ENCODE results near the gene CAMKK2.
"Not testable (repeated sequence)": the region's sequence is repeated elsewhere in the genome, so short reads cannot be mapped to it uniquely, and the experiment has no call there.

The CAMKK2 gene

GRCh38 chr12:121296618-121297434, at the start of gene CAMKK2:
CAMKK2 (minus strand) TSS chr12:121296709; CDS start chr12:121274526, 22,183 bp downstream.
- DNase-seq: peak; percentile 43

- no peak for DNase-seq
Measured at GRCh38 chr12:121345151-121345815, 48.8 kb upstream of the CAMKK2 start.

GRCh38 chr12:121344506-121344905, 48.0 kb upstream of the CAMKK2 start:
- no peak for DNase-seq

- no peak for DNase-seq
Measured at GRCh38 chr12:121337416-121337815, 40.9 kb upstream of the CAMKK2 start.

DNA sequence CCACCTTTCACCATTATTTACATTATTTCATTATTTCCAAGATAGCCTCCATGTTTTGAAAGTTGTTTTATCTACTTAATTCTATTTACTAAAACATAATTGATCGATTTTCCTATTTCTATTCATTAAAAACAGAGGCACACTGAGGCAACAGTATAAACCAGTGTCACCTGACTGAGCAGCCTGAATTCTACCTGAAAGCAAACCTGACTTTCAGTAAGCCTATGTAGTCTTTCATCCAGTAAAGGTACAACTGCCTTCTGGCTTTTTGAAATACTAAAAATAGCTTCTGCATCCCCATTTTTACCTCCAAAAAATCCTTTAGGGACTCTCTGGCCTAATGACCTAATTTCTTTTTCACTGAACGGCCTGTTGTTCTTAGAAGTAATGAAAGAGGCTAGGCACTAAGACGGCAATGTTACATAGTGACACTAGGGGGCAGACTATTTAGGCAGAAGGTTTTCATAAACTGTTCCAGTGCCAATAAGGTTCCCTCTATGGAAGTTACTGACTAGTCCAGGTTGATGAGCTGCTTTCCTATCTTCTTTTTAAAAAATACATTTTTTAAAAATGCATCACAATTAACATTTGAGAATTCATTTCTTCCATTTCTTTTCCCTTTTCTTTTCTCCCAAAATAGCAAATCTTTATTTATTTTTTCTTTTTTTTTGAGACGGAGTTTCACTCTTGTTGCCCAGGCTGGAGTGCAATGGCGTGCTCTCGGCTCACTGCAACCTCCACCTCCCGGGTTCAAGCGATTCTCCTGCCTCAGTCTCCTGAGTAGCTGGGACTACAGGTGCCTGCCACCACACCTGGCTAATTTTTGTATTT, 38.2 kb upstream of the CAMKK2 start:
- peak; percentile 52 for DNase-seq

DNA sequence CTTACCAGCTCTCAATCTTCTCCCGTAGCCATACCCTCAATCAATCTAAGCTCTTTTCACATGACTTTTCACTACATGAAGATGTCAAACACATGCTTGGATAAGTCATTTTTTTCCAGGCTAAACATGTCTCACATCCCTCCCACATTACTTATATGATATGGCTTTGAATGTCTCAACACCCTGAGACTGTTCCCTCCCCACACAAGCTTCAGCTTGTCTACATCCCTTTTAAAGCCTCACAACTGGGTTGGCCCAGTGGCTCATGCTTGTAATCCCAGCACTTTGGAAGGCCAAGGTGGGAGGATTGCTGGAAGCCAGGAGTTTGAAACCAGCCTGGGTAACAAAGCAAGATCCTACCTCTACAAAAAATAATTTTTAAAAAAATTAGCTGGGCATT, 37.2 kb upstream of the CAMKK2 start:
- DNase-seq: no peak

- no peak for DNase-seq
Measured at GRCh38 chr12:121331248-121331647, 34.7 kb upstream of the CAMKK2 start.

- DNase-seq: no peak
Measured at GRCh38 chr12:121330692-121331091, 34.2 kb upstream of the CAMKK2 start.

GRCh38 chr12:121330195-121330594, 33.7 kb upstream of the CAMKK2 start:
- DNase-seq: no peak

DNA sequence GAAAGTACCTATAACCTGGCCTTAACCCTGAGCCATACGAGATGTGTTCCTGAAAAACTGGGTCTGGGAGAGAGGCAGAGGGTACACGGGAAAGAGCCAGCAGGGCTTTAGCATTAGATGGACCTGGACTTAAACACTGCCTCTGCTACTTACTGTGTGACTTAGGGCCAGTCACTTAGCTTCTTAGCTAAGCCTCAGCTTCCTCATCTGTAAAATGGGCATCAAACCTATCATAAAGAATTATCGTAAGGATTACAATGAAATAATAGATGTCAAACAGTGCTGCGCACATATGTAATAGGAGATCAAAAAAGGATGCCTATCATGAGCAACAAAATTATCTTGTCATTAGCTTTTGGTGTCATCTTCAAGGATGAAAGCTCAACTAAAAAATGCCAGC, 32.1 kb upstream of the CAMKK2 start:
- DNase-seq: no peak

DNA sequence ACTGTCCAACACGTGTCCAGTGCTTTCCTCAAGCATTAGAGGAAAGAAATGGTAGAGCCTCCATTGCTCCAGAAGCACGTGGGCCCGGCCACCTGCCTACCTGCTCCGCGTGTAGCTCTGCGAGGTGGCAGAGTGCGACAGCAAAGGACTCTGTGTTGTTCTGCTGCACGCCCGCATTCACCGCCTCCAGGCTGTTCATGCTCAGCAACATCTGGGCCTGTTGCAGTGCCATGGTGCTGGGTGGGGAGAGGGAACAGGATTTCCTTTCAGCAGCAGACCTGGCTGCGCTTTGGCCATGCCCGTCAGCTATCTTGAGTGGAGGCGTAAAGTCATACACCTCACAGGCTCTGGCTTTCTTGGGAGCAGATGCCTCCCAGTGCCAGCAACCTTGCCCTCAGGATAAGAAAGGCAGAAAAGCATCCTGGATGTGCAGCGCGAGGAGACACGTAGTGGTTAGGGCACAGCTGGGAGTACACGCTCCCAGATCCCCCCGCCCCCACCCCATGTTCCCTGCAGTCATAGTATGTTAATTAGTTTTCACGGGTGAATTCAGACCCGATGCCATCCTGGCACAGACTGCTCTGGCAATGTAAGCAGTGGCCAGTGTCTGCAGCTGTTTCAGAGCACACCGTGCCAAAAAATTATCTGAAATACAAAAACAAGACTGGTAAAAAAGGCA, 30.6 kb upstream of the CAMKK2 start:
- DNase-seq: no peak

DNA sequence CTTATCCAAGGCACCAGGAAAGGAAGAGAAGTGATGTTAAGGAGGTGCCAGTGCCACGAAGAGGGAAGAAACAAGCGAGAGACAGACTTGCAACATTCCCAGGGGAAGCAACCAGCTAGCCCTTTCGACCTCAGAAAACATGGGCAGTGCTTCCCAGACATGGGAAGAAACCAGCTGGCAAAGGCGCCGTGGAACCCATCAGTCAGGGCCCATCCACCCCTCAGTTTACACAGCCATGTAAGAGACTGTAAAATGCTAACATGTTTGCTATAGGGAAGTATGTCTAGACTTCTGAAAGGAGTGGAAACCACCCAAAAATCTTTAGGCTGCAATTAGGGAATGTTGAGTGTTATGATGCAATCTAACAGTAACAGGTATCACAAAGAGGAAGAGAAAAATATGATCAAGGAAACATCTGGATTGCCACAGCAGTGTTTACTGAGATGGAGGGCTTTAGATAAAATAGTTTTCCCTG, 29.4 kb upstream of the CAMKK2 start:
- no peak for DNase-seq

GRCh38 chr12:121323908-121324307, 27.4 kb upstream of the CAMKK2 start:
- DNase-seq: no peak

DNA sequence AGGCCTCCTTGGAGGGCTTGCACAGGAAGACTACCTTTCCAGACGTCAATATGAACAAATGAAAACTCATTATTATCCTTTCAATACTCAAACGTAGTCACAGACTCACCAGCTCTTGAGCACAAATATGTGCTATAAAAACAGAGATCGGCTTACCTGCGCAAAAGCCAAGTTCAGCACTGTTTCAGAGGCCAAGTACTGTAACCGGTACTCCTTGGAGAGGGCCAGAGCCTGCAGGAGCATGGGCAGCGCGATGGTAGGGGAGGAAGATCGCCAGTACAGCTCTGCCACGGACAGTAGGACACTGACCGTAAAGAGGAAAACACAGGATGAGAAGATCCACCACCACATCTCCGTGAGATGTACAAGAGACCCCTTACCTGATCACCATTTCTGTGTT, 21.6 kb upstream of the CAMKK2 start:
- DNase-seq: no peak

GRCh38 chr12:121314431-121314830, 17.9 kb upstream of the CAMKK2 start:
- DNase-seq: no peak

DNA sequence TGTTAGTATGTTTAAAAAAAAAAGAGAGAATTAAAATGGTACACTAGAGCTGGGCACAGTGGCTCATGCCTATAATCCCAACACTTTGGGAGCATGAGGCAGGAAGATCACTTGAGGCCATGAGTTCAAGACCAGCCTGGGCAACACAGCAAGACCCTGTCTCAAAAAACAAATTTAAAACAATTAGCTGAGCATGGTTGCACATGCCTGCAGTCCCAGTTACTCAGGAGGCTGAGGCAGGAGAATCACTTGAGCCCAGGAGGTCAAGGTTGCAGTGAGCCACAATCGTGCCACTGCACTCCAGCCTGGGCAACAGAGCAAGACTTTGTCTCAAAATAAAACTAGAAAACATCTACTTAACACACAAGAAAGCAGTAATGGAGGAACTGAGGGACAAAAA, 13.7 kb upstream of the CAMKK2 start:
- DNase-seq: not testable (repeated sequence)

DNA sequence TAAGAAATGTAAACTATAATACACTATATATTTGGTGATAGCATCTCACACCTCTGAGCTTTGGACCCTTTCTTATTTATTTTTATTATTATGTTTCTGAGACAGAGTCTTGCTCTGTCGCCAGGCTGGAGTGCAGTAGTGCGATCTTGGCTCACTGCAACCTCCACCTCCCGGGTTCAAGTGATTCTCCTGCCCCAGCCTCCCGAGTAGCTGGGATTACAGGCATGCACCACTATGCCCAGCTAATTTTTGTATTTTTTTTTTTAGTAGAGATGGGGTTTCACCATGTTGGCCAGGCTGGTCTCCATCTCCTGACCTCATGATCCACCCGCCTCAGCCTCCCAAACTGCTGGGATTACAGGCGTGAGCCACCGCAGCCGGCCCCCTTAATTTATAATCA, 10.9 kb upstream of the CAMKK2 start:
- DNase-seq: not testable (repeated sequence)

DNA sequence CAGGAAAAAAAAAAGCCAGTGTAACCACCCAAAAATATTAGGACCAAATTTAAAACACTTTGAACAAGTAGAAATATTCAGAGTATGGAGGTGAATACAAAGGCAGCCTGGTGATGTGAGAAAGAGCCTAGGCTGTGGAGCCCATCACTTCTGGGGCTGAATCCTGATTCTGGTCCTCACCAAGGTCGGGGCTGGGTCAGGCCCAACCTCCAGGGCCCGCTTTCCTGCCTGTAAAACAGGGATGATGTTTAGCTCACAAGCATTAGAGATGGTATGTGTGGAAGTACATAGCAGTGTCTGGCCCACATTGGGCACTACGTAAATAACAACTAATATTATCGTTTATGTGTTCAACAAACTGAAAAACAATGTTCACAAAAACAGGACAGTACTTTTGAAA, 7.8 kb upstream of the CAMKK2 start:
- no peak for DNase-seq

DNA sequence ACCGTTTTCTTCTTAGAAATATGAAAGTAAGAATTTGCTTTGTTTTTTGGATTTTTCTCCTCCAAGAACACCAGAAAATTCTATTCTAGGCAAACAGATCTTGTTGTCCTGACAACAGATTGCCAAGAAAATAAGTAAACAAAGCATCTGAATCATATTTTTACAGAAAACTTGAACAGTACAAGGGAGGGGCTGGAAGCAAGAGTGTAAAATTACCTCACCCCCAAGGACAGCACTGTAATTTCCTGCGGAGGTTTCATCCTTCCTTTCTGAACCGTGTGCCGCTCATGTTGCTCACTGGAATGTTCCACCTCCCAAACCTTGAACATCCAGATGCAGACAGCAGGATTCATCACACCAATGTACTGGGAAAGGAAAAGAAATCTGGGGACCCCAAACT, 5.4 kb upstream of the CAMKK2 start:
- no peak for DNase-seq

DNA sequence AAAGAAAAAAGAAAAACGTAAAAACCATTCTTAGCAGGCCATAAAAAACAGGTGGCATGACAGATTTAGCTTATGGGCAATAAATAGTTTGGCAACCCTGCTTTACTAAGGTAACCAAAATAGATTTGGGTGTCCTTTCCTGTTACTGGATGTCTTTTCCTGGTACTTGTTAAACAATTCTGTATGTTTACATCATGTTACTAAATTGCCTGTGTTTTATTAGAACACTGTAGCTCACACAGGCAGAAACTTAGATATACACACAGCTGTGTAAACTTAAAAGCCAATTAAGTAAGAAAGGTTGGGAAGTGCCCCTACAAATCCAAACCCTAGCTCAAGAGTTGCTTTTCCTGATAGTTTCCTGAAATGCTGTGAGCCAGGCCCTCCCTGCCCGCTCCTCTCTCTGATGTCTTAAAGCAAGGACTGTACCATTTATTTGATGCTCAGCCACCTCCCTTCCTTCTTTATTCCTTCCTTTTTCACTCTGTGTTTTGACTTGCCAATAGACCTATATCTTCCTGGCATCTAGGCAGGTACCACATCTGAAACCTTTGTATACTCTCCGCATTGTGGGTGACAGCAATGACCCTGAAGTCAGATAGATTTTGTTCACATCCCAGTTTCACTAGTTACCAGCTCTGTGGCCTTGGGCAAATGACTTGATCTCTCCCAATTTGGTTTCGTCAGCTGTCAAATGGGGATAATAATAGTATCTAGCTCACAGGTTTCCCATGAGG, 3.7 kb upstream of the CAMKK2 start:
- DNase-seq: peak; percentile 28

GRCh38 chr12:121299662-121300061, 3.2 kb upstream of the CAMKK2 start:
- DNase-seq: no peak

DNA sequence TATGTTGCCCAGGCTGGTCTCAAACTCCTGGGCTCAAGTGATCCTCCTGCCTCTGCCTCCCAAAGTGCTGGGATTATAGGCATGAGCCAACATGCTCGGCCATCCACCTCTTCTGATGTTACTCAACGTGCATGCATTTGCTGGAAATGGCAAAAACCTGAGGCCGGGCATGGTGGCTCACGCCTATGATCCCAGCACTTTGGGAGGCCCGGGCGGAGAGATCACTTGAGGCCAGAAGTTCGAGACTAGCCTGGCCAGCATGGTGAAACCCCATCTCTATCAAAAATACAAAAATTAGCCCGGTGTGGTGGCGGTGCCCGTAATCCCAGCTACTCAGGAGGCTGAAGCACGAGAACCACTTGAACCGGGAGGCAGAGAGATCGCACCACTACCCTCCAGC, 1.9 kb upstream of the CAMKK2 start:
- DNase-seq: not testable (repeated sequence)
